GM12875 (cell line): ENCODE results near the gene KYNU.
"Not testable (repeated sequence)": the region's sequence is repeated elsewhere in the genome, so short reads cannot be mapped to it uniquely, and the experiment has no call there.

Experiments
- H3K4me3 ChIP-seq: one replicate; pipeline ENCODE4 v1.5.1; 2011; ENCODE audit warnings: low read depth, low read length, control low read depth
- CTCF ChIP-seq: IDR thresholded peaks from 2 replicates; pipeline ENCODE4 v1.5.1; 2011; ENCODE audit warnings: low read depth, mild to moderate bottlenecking, control low read depth, inconsistent platforms, low read length, moderate library complexity, borderline replicate concordance; ENCODE audit not compliant: insufficient read depth

KYNU gene

DNA sequence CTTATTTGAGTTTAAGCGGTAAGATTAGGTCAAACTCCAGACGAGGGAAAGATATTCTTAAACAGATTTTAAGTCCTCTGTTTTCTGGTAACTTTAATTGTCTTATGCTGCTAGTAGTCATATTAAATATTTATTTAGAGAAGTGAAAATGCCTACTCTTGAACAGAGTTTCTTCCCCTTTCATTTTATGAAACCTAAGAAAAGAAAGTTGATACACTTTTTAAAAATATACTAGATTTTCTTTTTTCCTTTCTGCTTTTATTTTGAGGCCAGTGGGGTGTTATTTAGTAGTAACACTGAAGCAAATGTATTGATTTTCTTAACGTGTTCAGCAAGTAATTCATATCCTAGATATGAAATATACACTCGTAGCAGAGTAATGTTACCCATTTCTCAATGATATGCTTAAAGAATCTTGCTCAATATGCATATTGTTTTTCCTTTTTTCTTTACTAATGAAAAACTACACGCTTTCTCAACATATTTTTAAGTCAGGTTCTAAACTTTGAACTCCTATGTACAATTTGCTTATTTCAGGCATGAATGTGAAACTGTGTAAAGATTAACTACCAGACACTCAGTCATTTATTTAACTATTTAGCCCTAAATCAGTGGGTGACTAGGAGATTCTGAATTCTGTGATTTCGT lies 691 bp downstream of the KYNU start:
- H3K4me3 ChIP-seq, result peak overlapping the region; percentile 42
- no peak for TF ChIP-seq CTCF

DNA sequence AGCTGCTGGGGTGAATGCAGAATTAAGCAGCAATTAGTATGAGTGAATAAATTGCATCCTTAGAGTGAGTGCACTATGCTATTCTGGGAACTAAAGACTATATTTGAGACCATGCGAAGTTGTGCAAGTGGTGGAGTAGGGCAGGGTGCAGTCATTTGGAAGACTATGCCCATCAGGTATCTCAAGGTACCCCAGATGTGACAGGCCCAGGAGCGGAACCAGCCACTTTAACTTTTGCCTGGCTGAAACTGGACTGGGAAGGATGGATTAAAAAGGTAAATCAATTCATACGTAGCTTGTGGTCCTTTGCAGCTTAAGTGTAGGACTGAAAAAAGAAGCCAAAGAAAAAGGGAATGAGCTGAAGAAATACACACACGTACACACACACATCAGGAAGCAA lies 1.7 kb downstream of the KYNU start:
- peak overlapping the region; percentile 42 for H3K4me3 ChIP-seq
- no peak for TF ChIP-seq CTCF

- TF ChIP-seq CTCF, result no peak
- H3K4me3 ChIP-seq, result no peak overlapping the region
Measured at GRCh38 chr2:142880279-142880678, 2.8 kb downstream of the KYNU start.

DNA sequence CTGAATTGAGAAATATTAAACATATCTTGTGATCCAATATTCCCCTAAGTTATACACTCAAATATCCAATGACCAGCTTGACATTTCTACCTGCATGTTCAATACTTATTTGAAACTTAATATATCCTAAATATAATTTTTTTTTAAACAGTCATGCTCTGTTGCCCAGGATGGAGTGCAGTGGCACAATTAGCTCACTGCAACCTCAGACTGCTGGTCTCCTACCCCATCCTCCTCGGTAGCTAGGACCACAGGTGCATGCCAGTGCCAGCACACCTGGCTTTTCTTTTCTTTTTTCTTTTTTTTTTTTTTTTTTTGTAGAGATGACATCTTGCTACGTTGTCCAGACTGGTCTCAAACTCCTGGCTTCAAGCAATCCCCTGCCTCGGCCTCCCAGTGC lies 4.2 kb downstream of the KYNU start:
- H3K4me3 ChIP-seq, result no peak overlapping the region
- no peak for TF ChIP-seq CTCF

GRCh38 chr2:142882500-142882899 lies 5.0 kb downstream of the KYNU start:
- not testable (repeated sequence) for H3K4me3 ChIP-seq

- no peak for TF ChIP-seq CTCF
Measured at GRCh38 chr2:142883526-142883925, 6.1 kb downstream of the KYNU start.

GRCh38 chr2:142885543-142885942 lies 8.1 kb downstream of the KYNU start:
- TF ChIP-seq CTCF, result no peak
- no peak overlapping the region for H3K4me3 ChIP-seq

More at GRCh38 chr2:142883526-142883925, 6.1 kb downstream of the KYNU start:
- H3K4me3 ChIP-seq, result no peak overlapping the region
